Panc1 (cell line): ENCODE results near the gene SOX8. TPM values are rescaled to one million over a fixed set of nuclear protein-coding genes. Genes with fewer than 3 reads are reported as not detected.

ENCODE experiments used
- ATAC-seq: fragments of 200-7000 bp; cut with Tn5 transposase; 2 replicates; pipeline ENCODE4 v1.9.1; 2020; ENCODE audit warnings: mild to moderate bottlenecking, moderate library complexity
- BruUV-seq: library from RNA; stranded (reverse); fragments of 400-500 nt; replicated peaks from 2 replicates; lab custom pipeline; 2021; lab: Mats Ljungman, UMichigan
- CTCF ChIA-PET: fragments of 300-600 bp; sonication (Branson Sonifier 250); formaldehyde crosslinking; loops from one replicate; lab custom pipeline; 2022; ENCODE audit warnings: antibody characterized with exemption; lab: Charles Lee
- POLR2A ChIA-PET: fragments of 300-600 bp; sonication (Branson Sonifier 250); formaldehyde crosslinking; loops from one replicate; lab custom pipeline; 2022; ENCODE audit warnings: antibody characterized with exemption; lab: Charles Lee
- DNase-seq: peaks from one replicate; pipeline ENCODE4 v3.0.0-alpha.2; 2010; ENCODE audit warnings: low read depth, low spot score
- H3K27ac ChIP-seq: 2 replicates; pipeline ENCODE4 v1.5.1; 2011; ENCODE audit warnings: mild to moderate bottlenecking, low read length, inconsistent platforms
- H3K27me3 ChIP-seq: fragments of 200-500 bp; sonication (Bioruptor generic); 2 replicates; pipeline ENCODE4 v1.6.0; 2014; ENCODE audit warnings: low read length, inconsistent platforms; ENCODE audit not compliant: control insufficient read depth, insufficient read depth
- H3K36me3 ChIP-seq: fragments of 200-500 bp; sonication (Bioruptor generic); 2 replicates; pipeline ENCODE4 v1.5.1; 2014; ENCODE audit warnings: inconsistent platforms, mild to moderate bottlenecking, low read length, moderate library complexity; ENCODE audit not compliant: control insufficient read depth, insufficient read depth
- H3K4me1 ChIP-seq: 2 replicates; pipeline ENCODE4 v1.5.1; 2011; ENCODE audit warnings: inconsistent platforms, mild to moderate bottlenecking, low read length, moderate library complexity; ENCODE audit not compliant: control insufficient read depth, insufficient read depth
- H3K4me3 ChIP-seq, 2 experiments: 2 replicates each; pipeline ENCODE4 v1.5.1; 2011 to 2012; ENCODE audit warnings: low read depth in 2 of 2, low read length in 2 of 2, mild to moderate bottlenecking in 2 of 2, inconsistent platforms in 1 of 2, moderate library complexity in 1 of 2
- H3K9me3 ChIP-seq: fragments of 200-500 bp; sonication (Bioruptor generic); 2 replicates; pipeline ENCODE4 v1.5.1; 2014; ENCODE audit warnings: low read depth, mild to moderate bottlenecking, inconsistent platforms, low read length, moderate library complexity; ENCODE audit not compliant: control insufficient read depth, insufficient read depth
- CTCF ChIP-seq: fragments of 450-650 bp; IDR thresholded peaks from 2 replicates; pipeline ENCODE4 v1.5.1; 2017; ENCODE audit warnings: mild to moderate bottlenecking
- POLR2AphosphoS5 ChIP-seq: IDR thresholded peaks from 2 replicates; pipeline ENCODE4 v1.6.1; 2012; ENCODE audit warnings: mild to moderate bottlenecking, low read depth, low read length, moderate library complexity
- SIN3A ChIP-seq: IDR thresholded peaks from 2 replicates; pipeline ENCODE4 v1.6.1; 2012; ENCODE audit warnings: low read depth, mild to moderate bottlenecking, low read length, moderate library complexity, borderline replicate concordance; ENCODE audit not compliant: insufficient read depth
- TCF7L2 ChIP-seq: IDR thresholded peaks from 2 replicates; pipeline ENCODE4 v1.6.1; 2011; ENCODE audit warnings: mild to moderate bottlenecking, low read depth, low read length, inconsistent platforms
- in situ Hi-C: cut with HindIII; loops from 2 replicates; pipeline ENCODE4 v1.10.0; 2016; ENCODE audit warnings: low sequenced_read_pairs, low pct_unique_long_range_greater_than_20kb
- intact Hi-C: fragments of 100-400 bp; cut with micrococcal nuclease; formaldehyde crosslinking; loops from one replicate; pipeline ENCODE4 v1.10.0; 2022; ENCODE audit not compliant: unreplicated experiment
- total RNA-seq: library from RNA; stranded (reverse); gene quantifications from one replicate; pipeline ENCODE4 v1.2.1, GENCODE V29; 2021; ENCODE audit not compliant: unreplicated experiment
- TF ChIP-seq, protein P1 (sequence below), 2 experiments: IDR thresholded peaks; 2 replicates each; pipeline ENCODE4 v1.6.1; 2011 to 2012; ENCODE audit warnings: low read depth in 2 of 2, control low read depth in 1 of 2, low read length in 1 of 2, mild to moderate bottlenecking in 1 of 2, moderate library complexity in 1 of 2; ENCODE audit not compliant: insufficient read depth in 1 of 2

Gene SOX8
- total RNA-seq, 1 experiment from 2014 or later: 1.8 TPM

DNA sequence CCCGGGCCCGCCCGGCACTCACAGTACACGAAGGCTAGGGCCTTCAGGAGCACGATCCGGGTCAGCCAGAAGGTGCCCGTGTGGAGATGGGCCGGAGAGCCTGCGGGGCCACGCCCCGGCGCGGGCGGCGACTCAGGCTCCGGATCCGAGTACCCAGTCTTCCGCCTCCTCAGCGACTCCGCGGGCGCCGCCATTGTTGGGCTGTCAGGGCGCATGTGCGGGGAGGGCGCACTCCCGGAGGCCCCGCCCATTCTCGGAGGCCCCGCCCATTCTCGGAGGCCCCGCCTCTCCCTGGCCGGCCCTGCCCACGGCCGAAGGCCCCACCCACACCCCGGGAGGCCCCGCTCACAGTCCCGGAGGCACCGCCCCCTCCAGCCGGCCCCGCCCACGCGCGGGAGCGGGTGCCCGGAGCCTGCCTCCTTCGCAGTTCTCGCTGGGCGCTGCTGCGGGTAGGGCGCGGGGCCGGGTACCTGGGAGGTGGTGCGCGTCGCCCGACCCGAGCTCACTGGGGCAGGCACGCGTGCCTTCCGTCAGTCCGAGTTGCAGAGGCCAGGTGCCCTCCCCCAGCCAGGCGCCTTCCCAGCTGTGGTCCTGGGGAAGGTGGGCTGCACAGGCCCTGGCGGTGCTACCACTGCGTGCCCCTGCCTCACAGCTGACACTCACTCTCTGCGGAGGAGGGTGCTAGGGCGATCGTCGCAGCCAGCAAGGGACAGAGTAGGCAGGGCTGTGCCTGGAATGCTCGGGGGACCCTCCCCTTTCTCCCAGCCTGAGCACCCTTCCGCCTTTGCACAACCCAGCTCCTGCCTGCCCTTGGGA, 10.6 kb upstream of the SOX8 start, which contains the start of gene LMF1:
LMF1 (minus strand) TSS at position 219 of the 816 bp plus-strand sequence; CDS start at position 215, 4 bp downstream.
- H3K27ac ChIP-seq: peak within 1 kb of the TSS; percentile 79
- TF ChIP-seq, protein P1, sequence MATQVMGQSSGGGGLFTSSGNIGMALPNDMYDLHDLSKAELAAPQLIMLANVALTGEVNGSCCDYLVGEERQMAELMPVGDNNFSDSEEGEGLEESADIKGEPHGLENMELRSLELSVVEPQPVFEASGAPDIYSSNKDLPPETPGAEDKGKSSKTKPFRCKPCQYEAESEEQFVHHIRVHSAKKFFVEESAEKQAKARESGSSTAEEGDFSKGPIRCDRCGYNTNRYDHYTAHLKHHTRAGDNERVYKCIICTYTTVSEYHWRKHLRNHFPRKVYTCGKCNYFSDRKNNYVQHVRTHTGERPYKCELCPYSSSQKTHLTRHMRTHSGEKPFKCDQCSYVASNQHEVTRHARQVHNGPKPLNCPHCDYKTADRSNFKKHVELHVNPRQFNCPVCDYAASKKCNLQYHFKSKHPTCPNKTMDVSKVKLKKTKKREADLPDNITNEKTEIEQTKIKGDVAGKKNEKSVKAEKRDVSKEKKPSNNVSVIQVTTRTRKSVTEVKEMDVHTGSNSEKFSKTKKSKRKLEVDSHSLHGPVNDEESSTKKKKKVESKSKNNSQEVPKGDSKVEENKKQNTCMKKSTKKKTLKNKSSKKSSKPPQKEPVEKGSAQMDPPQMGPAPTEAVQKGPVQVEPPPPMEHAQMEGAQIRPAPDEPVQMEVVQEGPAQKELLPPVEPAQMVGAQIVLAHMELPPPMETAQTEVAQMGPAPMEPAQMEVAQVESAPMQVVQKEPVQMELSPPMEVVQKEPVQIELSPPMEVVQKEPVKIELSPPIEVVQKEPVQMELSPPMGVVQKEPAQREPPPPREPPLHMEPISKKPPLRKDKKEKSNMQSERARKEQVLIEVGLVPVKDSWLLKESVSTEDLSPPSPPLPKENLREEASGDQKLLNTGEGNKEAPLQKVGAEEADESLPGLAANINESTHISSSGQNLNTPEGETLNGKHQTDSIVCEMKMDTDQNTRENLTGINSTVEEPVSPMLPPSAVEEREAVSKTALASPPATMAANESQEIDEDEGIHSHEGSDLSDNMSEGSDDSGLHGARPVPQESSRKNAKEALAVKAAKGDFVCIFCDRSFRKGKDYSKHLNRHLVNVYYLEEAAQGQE (IDR thresholded peaks at IDR 0.05; ENCODE audit: insufficient read depth in 1 of 2, low read depth in 2 of 2, low read length in 1 of 2): 0 out of 4 replicates have a peak, but pooled peaks of 1 of the 2 experiments have one; percentile 1
- peak; percentile 80; the same call in 1 of the 2 replicates for TF ChIP-seq POLR2AphosphoS5
- TF ChIP-seq CTCF: no peak
- peak; percentile 57; the same call in 1 of the 2 replicates for TF ChIP-seq SIN3A
- ATAC-seq (peak; percentile 90), DNase-seq (peak; percentile 18)
- no peaks in the 10 kb centered on the region for H3K27me3 ChIP-seq
- ChIA-PET POLR2A (no interaction called here), CTCF (no interaction called here)
- peaks cover 22% of the 10 kb centered on the region for H3K4me1 ChIP-seq
- no TSS peak for BruUV-seq
- no peaks in the 10 kb centered on the region for H3K36me3 ChIP-seq
- in situ Hi-C loops: no loop called here
- H3K9me3 ChIP-seq: no peaks in the 10 kb centered on the region
- intact Hi-C loops: no loop called here
- H3K4me3 ChIP-seq: peak within 1 kb of the TSS; percentile 67 to 77

DNA sequence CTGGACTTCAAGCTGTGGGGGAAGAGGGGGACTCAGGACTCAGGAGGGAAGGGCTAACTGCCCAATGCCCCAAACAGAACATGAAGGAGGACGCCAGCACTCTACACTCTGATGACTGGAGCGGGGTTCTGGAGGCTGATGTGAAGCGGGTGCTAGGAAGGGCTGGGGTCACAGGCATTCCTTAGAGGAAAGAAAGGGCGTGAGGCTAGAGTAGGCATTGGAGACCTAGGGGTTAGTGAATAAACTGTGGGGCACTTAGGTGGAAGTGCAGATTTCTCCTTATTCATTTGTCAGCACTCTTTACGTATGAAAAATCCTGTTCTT, 10.0 kb upstream of the SOX8 start:
- intact Hi-C loops (no loop called here), in situ Hi-C loops (no loop called here)
- Histone ChIP-seq H3K4me3 (peak overlapping the region in 1 of 2 experiments; percentile 77; a peak in 3 of 4 replicates), H3K9me3 (no peaks in the 10 kb centered on the region), H3K27ac (peak overlapping the region; percentile 17; the same call in 1 of the 2 replicates), H3K36me3 (no peaks in the 10 kb centered on the region), H3K4me1 (peaks cover 27% of the 10 kb centered on the region), H3K27me3 (no peaks in the 10 kb centered on the region)
- ChIA-PET POLR2A (no interaction called here), CTCF (no interaction called here)
- BruUV-seq: no TSS peak
- TF ChIP-seq SIN3A: no peak
- TF ChIP-seq CTCF: no peak
- TF ChIP-seq POLR2AphosphoS5: no peak
- TF ChIP-seq, protein P1 (IDR thresholded peaks at IDR 0.05; ENCODE audit: insufficient read depth in 1 of 2, low read depth in 2 of 2, low read length in 1 of 2): no peak
- TF ChIP-seq TCF7L2: no peak
- ATAC-seq (no peak), DNase-seq (no peak)
